Activated T-helper 9 cell treated with anti-CD3 and anti-CD28 coated beads, Interleukin-2, amount 50 U/mL, for 16 hours (primary cell): ENCODE results near the gene ZNF485.
A peak's percentile ranks its signal among the peaks of the same experiment; 100 is the strongest.
"Not testable (repeated sequence)": the region's sequence is repeated elsewhere in the genome, so short reads cannot be mapped to it uniquely, and the experiment has no call there.

Experiments
- DNase-seq: peaks from one replicate; pipeline ENCODE4 v3.0.0-alpha.2; 2020; ENCODE audit warnings: low read depth

ZNF485 gene

DNA sequence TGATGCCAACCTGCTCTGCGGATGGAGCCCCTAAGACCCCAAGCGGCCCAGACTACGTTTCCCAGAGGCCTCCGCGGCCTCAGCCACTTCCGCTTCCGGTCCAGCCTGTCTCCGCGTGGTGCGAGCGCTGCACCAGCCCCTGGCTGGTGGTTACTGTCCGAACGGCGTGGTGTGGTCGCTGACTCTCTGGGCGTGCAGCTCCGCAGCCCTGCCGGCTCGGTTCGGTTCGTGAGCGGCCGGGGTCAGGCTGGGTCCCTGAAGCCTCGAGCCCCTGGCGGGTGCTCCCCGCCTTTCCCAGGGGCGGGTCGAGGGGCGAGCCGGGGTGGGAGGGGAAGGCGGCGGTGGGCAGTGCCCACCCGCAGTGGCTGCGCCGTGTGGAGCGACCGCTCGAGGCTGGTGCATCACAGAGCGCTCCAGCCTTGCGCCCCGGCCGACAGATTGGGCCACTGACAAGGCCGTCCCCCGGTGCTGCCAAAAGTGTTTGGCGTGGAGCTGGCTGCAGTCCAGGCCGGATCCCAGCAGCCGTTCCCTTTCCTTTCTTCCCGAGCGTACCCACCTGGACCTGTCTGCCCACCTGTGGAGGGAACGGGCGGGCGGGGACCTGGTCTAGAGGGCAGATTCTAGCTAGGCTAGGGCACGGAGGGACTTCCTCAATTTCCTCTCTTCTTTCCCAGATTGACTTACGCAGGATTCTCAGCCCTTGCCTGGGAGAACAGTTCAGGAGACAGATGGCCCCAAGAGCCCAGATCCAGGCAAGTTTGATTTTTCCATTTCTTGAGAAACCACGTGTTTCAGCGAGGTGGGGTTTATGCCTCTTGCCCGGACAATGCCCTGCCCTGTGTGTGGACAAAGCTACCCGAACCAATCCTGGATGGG lies at the start of gene ZNF485:
Gene ZNF485, plus strand, starts transcription at position 116 of the 876 bp plus-strand sequence. Its CDS starts 613 bp downstream, at position 729.
- DNase-seq, result peak; percentile 51

DNA sequence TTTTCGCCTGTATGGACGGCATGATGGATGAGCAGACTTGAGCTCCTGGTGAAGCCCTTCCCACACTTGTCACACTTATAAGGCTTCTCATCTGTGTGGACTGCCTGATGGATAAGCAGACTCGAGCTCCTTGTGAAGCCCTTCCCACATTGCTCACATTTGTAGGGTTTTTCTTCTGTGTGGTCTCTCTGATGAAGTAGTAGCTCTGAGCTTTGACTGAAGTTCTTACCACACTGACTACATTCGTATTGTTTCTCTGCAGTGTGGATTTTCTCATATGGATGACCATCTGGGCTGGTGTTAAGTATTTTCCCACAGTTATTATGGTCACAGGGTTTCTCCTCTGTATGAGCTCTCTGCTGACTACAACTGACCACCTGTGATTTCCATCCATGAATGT lies 49.0 kb upstream of the ZNF485 start:
- DNase-seq, result no peak

DNA sequence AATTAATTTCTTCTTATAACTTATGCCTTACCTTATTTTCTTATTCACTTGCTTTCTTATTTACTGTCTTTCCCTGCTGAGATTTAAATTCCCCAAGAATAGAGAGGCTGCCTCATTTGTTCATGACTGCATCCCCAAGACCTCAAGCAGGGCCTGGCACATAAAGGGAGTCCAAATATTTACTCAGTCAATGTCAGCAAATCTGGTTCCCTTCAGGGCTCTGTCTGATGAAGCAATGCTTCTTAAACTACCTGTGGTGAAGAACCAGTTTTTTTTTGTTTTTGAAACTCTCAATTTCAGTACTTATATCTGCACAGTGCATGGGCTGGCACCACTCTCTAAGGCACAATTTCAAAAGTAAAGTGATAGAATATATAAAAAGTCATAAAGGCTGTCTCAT lies 36.6 kb upstream of the ZNF485 start:
- DNase-seq, result no peak

DNA sequence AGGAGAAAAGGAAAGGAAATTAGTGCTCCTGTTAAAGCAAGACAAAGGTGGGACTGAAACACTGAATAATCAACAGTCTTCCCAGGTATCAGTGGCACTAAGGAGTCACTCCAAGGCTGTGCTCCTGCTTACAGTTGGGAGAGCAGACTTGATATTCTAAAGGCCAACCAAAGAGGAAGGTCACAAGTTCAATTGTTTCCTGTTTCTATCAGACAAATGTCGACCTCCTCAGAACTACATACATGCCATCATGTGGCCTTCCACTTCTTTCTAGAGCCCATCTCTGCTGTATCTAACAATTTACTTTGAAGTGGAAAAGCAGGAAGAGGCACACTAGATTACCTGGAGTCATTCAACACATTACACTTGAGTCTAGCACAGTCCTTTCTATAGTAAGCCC lies 35.3 kb upstream of the ZNF485 start:
- DNase-seq, result no peak

DNA sequence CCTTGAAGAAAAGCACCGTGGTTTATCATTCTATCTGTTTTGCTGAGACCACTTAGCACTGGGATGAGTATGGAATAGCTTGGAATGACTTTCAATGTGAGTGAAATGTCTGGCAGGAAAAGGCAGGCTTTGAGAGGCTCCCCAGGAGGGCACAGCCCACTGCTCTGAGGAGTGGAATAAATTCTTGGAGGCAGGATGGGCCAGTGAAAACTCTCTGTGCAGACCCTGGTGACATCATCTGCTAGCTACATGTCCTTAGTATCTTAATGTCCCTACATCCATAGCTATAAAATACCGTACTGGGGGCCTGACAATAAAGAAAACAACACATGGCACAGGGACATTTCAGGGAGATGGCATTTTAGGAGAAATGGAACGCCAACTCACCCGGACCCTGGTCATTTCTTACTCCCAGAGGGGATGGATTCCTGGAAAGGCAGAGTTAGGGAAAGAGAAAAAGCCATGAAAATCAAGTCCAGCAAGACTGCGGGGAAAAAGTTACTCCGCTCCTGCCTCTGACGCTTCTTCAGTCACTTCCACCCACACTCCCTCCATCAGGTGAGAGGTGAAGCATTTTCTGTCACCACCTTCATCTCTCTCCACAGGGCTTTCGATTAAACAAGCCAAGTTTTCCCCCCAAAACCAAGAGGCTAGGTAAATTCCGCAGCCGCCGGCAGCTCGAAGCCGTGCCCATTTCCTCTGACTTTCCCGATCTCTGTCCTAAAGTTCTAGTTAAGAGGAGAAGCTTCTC lies 32.8 kb upstream of the ZNF485 start:
- no peak for DNase-seq

DNA sequence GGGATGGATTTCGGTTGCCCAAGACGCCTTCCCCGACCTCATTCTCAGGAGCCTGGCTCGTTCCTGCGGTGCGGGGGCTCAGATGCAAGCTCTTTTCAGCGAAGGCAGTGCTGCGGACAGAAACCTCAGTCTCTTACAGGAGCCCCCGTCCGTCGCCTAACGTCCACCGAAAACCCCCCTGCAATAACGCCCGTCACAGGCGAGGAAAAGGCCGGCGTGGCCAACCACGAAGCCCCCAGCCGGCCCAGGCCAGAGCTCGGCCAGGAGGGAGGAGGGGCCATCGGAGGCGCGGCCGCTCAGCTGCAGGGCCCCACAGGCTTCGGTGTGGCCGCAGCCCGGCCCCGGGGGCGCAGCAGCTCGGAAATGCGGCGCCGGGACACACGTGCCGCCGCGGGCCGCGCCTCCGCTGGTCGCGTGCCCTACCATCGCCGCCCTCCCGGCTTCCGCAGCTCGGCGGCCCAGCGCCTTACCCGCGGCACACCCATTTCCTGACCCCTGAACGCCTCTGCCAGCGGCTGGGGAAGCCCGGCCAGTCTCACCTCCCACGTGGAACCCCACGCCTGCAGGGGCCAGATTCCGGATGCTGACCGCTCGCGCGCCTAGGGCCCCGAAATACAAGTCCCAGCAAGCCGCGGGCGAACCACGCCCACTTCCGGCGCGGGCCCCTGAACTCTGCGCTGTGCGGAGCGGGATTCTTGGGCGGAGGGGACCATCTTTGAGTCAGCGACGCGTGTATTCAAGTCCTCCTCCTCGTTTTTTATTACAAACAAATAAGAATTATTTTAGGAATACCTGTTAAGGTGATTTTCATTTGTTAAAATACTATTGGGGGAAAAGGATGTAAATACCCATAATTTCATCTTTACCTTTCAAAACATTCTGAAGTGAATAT lies 32.0 kb upstream of the ZNF485 start, which contains the start of gene ZNF239:
Gene ZNF239, minus strand, starts transcription at position 616 of the 892 bp plus-strand sequence. CDS start 16,537 bp downstream, outside the sequence.
- DNase-seq, result peak; percentile 76

DNA sequence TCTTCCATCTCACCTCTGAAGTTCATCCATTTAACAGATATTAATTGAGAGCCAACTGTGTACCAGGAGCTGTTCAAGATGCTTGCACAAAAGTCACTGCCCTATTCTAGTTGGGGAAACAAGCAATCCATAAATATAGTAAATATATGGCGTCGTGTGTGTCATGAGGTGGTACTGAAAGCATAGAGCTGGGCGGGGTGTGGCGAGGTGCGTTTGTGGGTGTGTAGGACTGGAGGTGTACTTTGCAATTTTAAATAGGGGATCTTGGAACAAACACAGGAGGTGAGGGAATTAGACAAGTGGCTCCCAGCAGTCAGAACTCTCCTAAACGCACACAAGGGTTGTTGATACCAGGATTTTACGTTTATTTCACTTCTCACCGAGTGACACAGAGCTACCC lies 31.3 kb upstream of the ZNF485 start:
- DNase-seq, result no peak

DNA sequence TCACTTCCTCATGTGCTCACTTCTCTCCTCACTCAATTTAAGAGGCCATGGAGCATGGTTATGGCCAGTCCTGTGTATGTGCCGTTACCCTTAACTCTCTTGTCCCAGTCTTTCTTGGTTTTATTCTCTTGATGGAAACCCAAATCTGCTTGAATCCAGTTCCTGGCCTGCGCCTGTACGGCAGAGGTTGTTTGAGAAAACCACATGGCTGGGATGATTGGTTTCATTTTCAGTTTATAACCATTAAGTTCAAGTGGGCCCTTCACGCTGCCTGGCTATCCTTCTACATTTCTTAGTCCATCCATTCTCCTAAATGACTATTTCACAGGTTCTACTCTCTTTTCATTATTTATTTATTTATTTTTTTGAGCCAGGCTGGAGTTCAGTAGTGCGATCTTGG lies 30.2 kb upstream of the ZNF485 start:
- DNase-seq, result no peak

DNA sequence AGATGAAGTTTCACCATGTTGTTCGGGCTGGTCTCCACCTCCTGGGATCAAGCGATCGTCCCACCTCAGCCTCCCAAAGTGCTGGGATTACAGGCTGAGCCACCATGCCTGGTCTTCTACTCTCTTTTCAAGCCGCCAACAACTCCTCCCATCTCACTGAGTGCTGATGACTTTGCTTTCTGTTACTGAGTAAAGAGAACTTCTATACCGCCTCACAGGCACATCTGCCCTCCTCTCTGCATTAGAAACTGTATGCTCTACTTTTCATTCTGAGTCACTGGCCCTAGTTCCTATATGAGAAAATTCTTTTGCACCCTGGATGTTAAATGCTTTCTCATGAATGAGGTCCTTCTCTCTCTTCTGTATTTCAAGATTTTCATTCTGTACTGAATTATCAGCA lies 29.7 kb upstream of the ZNF485 start:
- no peak for DNase-seq

DNA sequence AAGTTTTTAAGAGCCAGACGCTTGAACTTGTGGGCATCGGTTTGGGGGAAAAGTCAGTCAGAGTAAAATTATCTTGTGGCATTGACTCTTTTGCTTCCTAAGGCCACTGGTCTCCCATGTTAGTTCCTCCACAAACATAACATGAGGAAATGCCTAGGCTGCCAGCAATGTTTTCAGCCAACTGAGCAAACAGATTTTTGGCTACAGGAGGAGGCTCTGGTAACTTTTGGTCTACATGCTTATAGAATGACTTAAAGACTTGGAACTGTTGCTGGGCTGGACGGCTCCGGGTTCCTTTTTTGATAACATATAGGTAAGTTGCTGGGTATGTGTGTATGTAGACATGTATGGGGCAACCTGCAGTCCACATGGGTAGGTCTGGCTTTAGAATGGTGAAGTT lies 22.2 kb upstream of the ZNF485 start:
- DNase-seq, result no peak

DNA sequence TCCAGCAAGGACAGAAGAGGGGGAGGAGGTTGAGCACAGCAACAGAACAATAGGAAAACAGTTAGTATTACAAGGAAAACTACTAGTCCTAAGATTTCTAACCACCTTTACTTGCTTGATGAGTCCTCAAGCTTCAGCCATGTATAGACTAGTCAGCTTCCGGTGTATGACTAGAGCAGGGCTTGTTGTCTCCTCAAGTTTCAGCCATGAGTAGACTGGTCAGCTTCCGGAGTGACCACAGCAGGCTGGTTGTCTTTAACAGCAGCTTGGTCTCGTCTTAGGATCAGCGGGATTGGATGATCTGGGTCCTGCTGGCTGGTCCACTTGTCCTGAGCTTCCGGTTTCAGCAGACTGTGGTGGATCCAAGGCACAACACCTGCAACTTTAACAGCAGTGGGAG lies 21.2 kb upstream of the ZNF485 start:
- DNase-seq, result no peak

DNA sequence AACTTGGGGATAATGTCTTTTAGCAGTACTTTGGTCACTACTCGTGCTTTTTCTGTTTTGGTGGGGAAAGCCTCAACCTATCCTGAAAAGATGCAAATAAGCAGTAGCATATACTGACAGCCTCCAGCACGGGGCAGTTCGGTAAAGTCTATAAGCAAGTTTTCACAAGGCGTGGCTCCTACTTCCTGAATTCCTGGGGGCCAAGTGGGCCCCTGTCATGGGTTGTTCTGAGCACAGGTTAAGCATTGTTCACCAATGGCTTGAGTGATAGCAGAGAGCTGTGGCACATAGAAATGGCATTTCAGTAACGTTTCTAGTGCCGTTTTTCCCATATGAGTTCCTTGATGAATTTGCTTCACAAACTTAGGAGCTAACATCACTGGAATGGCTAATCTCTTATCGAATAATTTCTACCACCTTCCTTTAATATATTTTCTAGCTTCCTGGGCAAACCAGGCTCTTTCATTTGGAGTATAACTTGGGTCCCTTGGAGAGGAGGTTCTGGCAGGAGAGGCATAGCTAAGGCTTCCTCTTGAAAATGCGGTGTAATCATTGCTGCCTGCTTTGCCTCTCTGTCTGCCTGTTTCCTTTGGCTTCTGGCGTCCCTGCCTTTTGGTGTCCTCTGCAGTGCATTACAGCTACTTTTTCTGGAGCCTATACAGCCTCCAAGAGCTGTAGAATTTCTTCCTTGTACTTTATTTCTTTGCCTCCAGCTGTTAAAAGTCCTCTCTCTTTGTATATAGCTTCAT lies 20.1 kb upstream of the ZNF485 start:
- DNase-seq, result no peak

DNA sequence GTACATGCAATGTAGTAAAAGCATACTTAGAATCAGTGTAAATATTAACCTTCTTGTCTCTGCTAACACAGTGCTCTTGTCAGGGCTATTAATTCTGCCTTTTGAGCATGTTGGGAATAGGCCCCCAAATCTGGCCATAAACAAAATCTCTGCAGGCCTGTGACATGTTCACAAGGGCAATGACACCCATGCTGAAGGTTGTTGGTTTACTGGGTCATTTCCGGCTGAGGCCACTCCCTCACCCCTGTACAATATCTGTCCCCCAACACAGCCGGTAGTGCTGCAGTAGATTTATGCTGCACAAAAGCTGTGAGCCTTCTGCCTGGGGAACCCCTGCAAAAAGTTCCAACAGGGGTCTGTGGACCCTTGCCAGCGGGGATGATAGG lies 19.5 kb upstream of the ZNF485 start:
- not testable (repeated sequence) for DNase-seq

DNA sequence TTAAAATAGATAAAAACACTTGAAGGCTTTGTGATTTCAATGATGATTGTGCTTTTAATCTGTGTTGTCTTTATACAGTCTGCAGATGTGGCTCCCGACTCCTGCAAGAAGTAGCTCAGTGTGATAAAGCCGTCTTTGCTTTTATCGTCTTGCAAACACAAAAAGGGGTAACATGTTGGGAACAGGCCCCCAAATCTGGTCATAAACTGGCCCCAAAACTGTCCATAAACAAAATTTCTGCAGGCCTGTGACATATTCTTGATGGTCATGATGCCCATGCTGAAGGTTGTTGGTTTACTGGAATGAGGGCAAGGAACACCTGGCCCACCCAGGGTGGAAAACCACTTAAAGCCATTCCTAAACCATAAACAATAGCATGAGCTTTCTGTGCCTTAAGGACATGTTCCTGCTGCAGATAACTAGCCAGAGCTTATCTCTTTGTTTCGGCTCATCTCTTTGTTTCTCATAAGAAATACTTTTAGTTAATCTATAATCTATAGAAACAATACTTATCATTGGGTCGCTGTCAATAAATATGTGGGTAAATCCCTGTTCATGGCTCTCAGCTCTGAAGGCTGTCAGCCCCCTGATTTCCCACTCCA lies 14.8 kb upstream of the ZNF485 start:
- no peak for DNase-seq

DNA sequence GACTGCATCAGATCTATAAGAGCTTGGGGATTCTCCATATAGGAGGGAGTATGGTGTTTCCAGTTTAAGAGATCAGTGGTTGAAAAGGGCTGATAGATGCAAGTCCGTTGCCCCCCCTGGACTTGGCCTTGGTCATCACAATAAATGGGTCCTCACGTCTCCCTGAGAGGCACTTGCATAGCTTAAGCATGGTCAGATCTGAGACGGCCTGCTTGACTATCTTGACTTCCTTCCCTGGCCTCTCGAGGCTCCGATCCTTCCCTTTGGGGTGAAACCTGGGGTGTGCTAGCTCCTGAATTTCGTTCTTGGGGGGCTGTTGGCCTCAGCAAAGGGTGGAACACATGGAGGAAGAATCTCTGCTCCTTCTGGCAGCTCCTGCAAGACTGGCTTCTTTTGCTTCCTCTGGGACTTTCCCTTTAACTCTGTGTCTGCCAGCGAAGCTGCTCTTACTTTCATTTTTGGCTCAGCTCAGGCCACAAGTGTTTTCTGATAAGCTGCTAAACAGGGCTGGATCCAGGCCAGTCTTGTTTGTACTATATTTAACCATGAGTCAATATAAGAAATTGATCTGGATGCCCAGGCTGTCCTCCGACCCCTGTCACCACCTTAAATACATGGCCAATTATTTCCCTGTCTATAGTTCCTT lies 11.2 kb upstream of the ZNF485 start:
- DNase-seq, result no peak

DNA sequence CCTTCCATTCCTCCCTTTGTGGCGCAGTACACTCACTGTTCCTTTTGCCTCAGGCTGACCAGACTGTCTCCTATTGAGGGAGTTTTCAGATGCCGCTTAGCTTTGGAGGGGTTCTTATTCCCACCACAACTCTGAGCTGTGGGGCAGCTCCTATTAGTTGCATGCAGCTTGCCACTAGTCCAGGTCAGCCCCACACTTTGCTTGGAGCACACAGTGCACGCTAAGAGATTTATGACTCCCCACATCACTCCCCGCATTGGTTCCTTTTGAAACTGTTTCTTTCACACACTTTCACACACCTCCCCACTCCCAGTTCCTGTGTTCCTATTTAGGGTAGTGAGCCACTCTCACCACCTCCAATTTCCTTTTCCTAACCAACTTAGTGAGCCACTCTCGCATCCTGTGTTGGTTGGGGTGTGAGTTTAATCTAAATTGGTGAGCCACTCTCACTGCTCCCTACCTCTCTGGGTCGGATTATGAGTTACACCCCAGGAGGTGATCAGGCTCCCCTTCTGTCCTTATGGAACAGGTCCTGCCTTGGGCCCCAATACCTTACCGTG lies 10.4 kb upstream of the ZNF485 start:
- DNase-seq, result no peak

DNA sequence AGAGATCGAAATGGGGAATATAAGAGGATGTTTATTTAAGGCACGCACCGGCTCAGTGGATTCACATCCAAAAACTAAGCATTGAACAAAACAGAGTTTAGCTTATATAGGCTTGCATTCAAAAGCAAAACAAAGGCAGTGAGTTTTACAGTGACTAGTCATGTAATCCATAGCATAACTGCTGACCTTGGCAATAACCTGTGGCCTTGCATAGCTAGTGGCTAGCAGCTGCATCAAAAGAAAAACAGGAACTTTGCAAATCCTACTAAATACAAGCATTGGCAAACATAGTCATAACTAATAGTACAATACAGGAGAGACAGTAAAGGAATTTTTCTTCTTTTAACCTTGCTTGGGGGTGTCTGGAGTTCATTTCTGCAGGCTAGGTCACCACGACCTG lies 9.7 kb upstream of the ZNF485 start:
- DNase-seq, result no peak

DNA sequence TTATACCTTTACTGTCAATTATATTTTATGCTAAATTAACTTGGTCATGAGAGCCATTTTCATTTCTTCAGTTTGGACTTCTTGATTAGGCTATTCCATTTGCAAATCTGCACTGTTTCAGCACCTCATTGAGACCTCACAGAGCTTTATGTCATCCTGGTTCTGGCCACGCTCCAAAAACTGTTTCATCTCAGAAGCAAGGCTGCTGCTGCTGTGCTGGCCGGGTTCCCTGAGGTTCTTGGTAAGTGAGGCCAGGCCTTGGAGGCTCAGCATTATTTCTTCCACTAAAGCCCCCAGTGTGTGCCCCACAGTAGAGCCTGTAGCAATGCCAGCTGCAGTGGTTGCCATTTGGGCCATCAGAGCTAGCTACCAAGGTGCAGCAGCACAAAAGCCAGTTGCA lies 7.8 kb upstream of the ZNF485 start:
- no peak for DNase-seq

DNA sequence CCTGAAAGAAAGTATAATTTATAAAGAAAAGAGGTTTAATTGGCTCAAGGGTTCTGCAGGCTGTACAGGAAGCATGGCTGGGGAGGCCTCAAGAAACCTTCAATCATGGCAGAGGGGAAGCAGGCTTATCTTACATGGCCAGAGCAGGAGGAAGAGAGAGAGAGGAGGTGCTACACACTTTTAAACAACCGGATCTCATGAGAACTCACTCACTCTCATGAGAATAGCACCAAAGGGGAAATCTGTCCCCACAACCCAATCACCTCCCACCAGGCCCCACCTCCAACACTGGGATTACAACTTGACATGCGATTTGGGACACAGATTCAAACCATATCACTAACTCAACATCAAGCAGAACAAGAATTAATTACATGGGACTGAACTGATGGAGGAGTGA lies 6.9 kb upstream of the ZNF485 start:
- no peak for DNase-seq

DNA sequence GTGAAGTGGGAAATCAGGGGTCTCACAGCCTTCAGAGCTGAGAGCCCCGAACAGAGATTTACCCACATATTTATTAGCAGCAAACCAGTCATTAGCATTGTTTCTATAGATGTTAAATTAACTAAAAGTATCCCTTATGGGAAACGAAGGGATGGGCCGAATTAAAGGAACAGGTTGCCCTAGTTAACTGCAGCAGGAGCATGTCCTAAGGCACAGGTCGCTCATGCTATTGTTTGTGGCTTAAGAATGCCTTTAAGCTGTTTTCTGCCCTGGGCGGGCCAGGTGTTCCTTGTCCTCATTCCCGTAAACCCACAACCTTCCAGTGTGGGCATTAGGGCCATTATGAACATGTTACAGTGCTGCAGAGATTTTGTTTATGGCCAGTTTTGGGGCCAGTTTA lies 4.7 kb upstream of the ZNF485 start:
- not testable (repeated sequence) for DNase-seq
